H9 (cell line): ENCODE measurements around the gene RBKS. TPM values are rescaled to one million over a fixed set of nuclear protein-coding genes. Genes with fewer than 3 reads are reported as not detected.

ENCODE experiments used
- DNase-seq: peaks from one replicate; pipeline ENCODE4 v3.0.0-alpha.2; 2017
- H2AFZ ChIP-seq: one replicate; pipeline ENCODE4 v1.6.1; 2013; ENCODE audit warnings: mild to moderate bottlenecking, low read length, control low read depth, moderate library complexity
- H2AK5ac ChIP-seq: 2 replicates; pipeline ENCODE4 v1.6.1; 2013; ENCODE audit warnings: low read length, control low read depth, mixed read lengths; ENCODE audit not compliant: insufficient read length
- H2BK120ac ChIP-seq: one replicate; pipeline ENCODE4 v1.6.1; 2013; ENCODE audit warnings: low read depth, mild to moderate bottlenecking, low read length, control low read depth, inconsistent platforms; ENCODE audit not compliant: poor library complexity, severe bottlenecking
- H2BK12ac ChIP-seq: 2 replicates; pipeline ENCODE4 v1.6.1; 2013; ENCODE audit warnings: low read length, control low read depth, mixed read lengths, low read depth; ENCODE audit not compliant: insufficient read length
- H2BK15ac ChIP-seq: 2 replicates; pipeline ENCODE4 v1.6.1; 2013; ENCODE audit warnings: low read depth, low read length, control low read depth
- H2BK20ac ChIP-seq: one replicate; pipeline ENCODE4 v1.6.1; 2013; ENCODE audit warnings: low read depth, mild to moderate bottlenecking, low read length, control low read depth, inconsistent platforms; ENCODE audit not compliant: poor library complexity, severe bottlenecking
- H2BK5ac ChIP-seq: 2 replicates; pipeline ENCODE4 v1.6.1; 2013; ENCODE audit warnings: low read length, control low read depth, mixed read lengths; ENCODE audit not compliant: insufficient read length
- H3K14ac ChIP-seq: 2 replicates; pipeline ENCODE4 v1.6.1; 2013; ENCODE audit warnings: low read length, control low read depth; ENCODE audit not compliant: insufficient read depth
- H3K18ac ChIP-seq: 2 replicates; pipeline ENCODE4 v1.6.1; 2013; ENCODE audit warnings: low read depth, mild to moderate bottlenecking, mixed read lengths, low read length, control low read depth; ENCODE audit not compliant: insufficient read length
- H3K23ac ChIP-seq: 2 replicates; pipeline ENCODE4 v1.6.1; 2013; ENCODE audit warnings: low read length, control low read depth, mixed read lengths, low read depth; ENCODE audit not compliant: insufficient read length
- H3K23me2 ChIP-seq: 2 replicates; pipeline ENCODE4 v1.6.1; 2013; ENCODE audit warnings: low read depth, mild to moderate bottlenecking, mixed read lengths, low read length, control low read depth; ENCODE audit not compliant: insufficient read length, poor library complexity, severe bottlenecking
- H3K27ac ChIP-seq: 2 replicates; pipeline ENCODE4 v1.5.1; 2013; ENCODE audit warnings: low read length, control low read depth, mixed read lengths, low read depth; ENCODE audit not compliant: insufficient read length
- H3K27me3 ChIP-seq: 2 replicates; pipeline ENCODE4 v1.6.1; 2013; ENCODE audit warnings: low read length, control low read depth, inconsistent platforms; ENCODE audit not compliant: insufficient read depth
- H3K4ac ChIP-seq: 2 replicates; pipeline ENCODE4 v1.6.1; 2013; ENCODE audit warnings: low read depth, mild to moderate bottlenecking, control low read depth, inconsistent platforms, low read length, moderate library complexity
- H3K4me1 ChIP-seq: 2 replicates; pipeline ENCODE4 v1.6.1; 2013; ENCODE audit warnings: low read length, control low read depth, inconsistent platforms; ENCODE audit not compliant: insufficient read depth
- H3K4me2 ChIP-seq: 2 replicates; pipeline ENCODE4 v1.6.1; 2013; ENCODE audit warnings: low read length, control low read depth, mixed read lengths; ENCODE audit not compliant: insufficient read length, insufficient read depth
- H3K56ac ChIP-seq: 2 replicates; pipeline ENCODE4 v1.6.1; 2013; ENCODE audit warnings: low read depth, mild to moderate bottlenecking, mixed read lengths, low read length, control low read depth; ENCODE audit not compliant: insufficient read length
- H3K79me1 ChIP-seq: 2 replicates; pipeline ENCODE4 v1.6.1; 2013; ENCODE audit warnings: low read depth, mild to moderate bottlenecking, moderate library complexity, low read length, control low read depth, inconsistent platforms; ENCODE audit not compliant: insufficient read depth, poor library complexity, severe bottlenecking
- H3K79me2 ChIP-seq: 2 replicates; pipeline ENCODE4 v1.6.1; 2013; ENCODE audit warnings: low read length, control low read depth, inconsistent platforms; ENCODE audit not compliant: insufficient read depth
- H3K9ac ChIP-seq: 2 replicates; pipeline ENCODE4 v1.6.1; 2013; ENCODE audit warnings: low read length, control low read depth, mixed read lengths; ENCODE audit not compliant: insufficient read length; ENCODE audit errors: extremely low read depth
- H3K9me3 ChIP-seq: one replicate; pipeline ENCODE4 v1.6.1; 2013; ENCODE audit warnings: low read depth, low read length, inconsistent platforms; ENCODE audit not compliant: control insufficient read depth
- H3T11ph ChIP-seq: one replicate; pipeline ENCODE4 v1.6.1; 2013; ENCODE audit warnings: mild to moderate bottlenecking, low read length, control low read depth, inconsistent platforms
- H4K20me1 ChIP-seq: one replicate; pipeline ENCODE4 v1.6.1; 2013; ENCODE audit not compliant: control insufficient read depth, insufficient read length, insufficient read depth
- H4K5ac ChIP-seq: 2 replicates; pipeline ENCODE4 v1.6.1; 2013; ENCODE audit warnings: low read depth, mild to moderate bottlenecking, mixed read lengths, low read length, control low read depth; ENCODE audit not compliant: insufficient read length
- H4K8ac ChIP-seq: replicated peaks from 2 replicates; pipeline ENCODE4 v1.6.1; 2013; ENCODE audit warnings: low read length, control low read depth, mixed read lengths, low read depth; ENCODE audit not compliant: insufficient read length
- H4K91ac ChIP-seq: 2 replicates; pipeline ENCODE4 v1.6.1; 2013; ENCODE audit warnings: low read depth, mild to moderate bottlenecking, moderate library complexity, mixed read lengths, low read length, control low read depth; ENCODE audit not compliant: insufficient read length
- H3K27ac Mint-ChIP-seq, 3 experiments: 2 replicates in 2 of 3; 3 replicates in 1 of 3; pipeline ENCODE4 v1.8.0; 2020 to 2021; ENCODE audit warnings: mixed read lengths in 3 of 3, mild to moderate bottlenecking in 1 of 3, moderate library complexity in 1 of 3
- H3K27me3 Mint-ChIP-seq: 2 replicates; pipeline ENCODE4 v1.8.0; 2021; ENCODE audit warnings: low read depth, mild to moderate bottlenecking, moderate library complexity, mixed read lengths
- H3K36me3 Mint-ChIP-seq, 3 experiments: 2 replicates in 2 of 3; 3 replicates in 1 of 3; pipeline ENCODE4 v1.8.0; 2020 to 2021; ENCODE audit warnings: low read depth in 3 of 3, mixed read lengths in 3 of 3; ENCODE audit not compliant: insufficient read depth in 1 of 3
- H3K4me1 Mint-ChIP-seq, 2 experiments: 2 replicates each; pipeline ENCODE4 v1.8.0; 2020; ENCODE audit warnings: mixed read lengths in 2 of 2
- H3K4me3 Mint-ChIP-seq, 2 experiments: 2 replicates in 1 of 2; 3 replicates in 1 of 2; pipeline ENCODE4 v1.8.0; 2020 to 2021; ENCODE audit warnings: mild to moderate bottlenecking in 2 of 2, mixed read lengths in 2 of 2, moderate library complexity in 1 of 2
- H3K9me3 Mint-ChIP-seq, 2 experiments: 2 replicates in 1 of 2; 3 replicates in 1 of 2; pipeline ENCODE4 v1.8.0; 2020; ENCODE audit warnings: mild to moderate bottlenecking in 2 of 2, mixed read lengths in 2 of 2, moderate library complexity in 1 of 2
- CTCF ChIP-seq: fragments of 200-600 bp; sonication (generic); conservative IDR thresholded peaks from 3 replicates; pipeline ENCODE4 v1.8.0; 2021; ENCODE audit warnings: antibody characterized with exemption, mild to moderate bottlenecking
- total RNA-seq: library from RNA; stranded (reverse); gene quantifications from 2 replicates; pipeline ENCODE4 v1.2.1, GENCODE V29; 2021

Gene RBKS
- total RNA-seq, 1 experiment from 2014 or later, result 2.3 TPM

GRCh38 chr2:27915874-27916273, 25.7 kb upstream of the RBKS start:
- H2BK20ac ChIP-seq, result no peak overlapping the region
- no peak overlapping the region for H2BK5ac ChIP-seq
- H3K9ac ChIP-seq, result no peak overlapping the region
- no peak overlapping the region for H4K8ac ChIP-seq
- Mint-ChIP-seq H3K27me3 (no peaks in the 10 kb centered on the region), H3K27ac (no peak overlapping the region), H3K4me1 (no peaks in the 10 kb centered on the region), H3K4me3 (no peak overlapping the region), H3K9me3 (no peaks in the 10 kb centered on the region), H3K36me3 (no peaks in the 10 kb centered on the region)
- DNase-seq, result no peak
- no peak overlapping the region for H3K27ac ChIP-seq
- no peak for TF ChIP-seq CTCF
- H3K18ac ChIP-seq, result no peak overlapping the region
- no peaks in the 10 kb centered on the region for H3K79me1 ChIP-seq
- H3T11ph ChIP-seq, result no peak overlapping the region
- no peak overlapping the region for H2BK15ac ChIP-seq
- no peak overlapping the region for H2BK12ac ChIP-seq
- H3K4me2 ChIP-seq, result no peak overlapping the region
- H3K79me2 ChIP-seq, result no peaks in the 10 kb centered on the region
- no peak overlapping the region for H2BK120ac ChIP-seq
- no peaks in the 10 kb centered on the region for H3K23me2 ChIP-seq
- no peak overlapping the region for H3K56ac ChIP-seq
- H3K9me3 ChIP-seq, result no peaks in the 10 kb centered on the region
- no peaks in the 10 kb centered on the region for H3K27me3 ChIP-seq
- no peak overlapping the region for H4K5ac ChIP-seq
- H4K91ac ChIP-seq, result no peak overlapping the region
- no peak overlapping the region for H2AFZ ChIP-seq
- no peak overlapping the region for H2AK5ac ChIP-seq
- H3K4me1 ChIP-seq, result no peaks in the 10 kb centered on the region
- no peak overlapping the region for H3K23ac ChIP-seq
- H4K20me1 ChIP-seq, result no peaks in the 10 kb centered on the region
- no peak overlapping the region for H3K4ac ChIP-seq
- H3K14ac ChIP-seq, result no peak overlapping the region
